GM18505 (cell line): Measurements from ENCODE around the gene INTS7.

Source experiments
- ATAC-seq: cut with Tn5 transposase; IDR thresholded peaks from one replicate; pipeline ENCODE4 v1.9.1; 2021; ENCODE audit not compliant: unreplicated experiment
- POLR2A ChIP-seq: IDR thresholded peaks from 4 replicates; pipeline ENCODE4 v1.6.1; 2011; ENCODE audit warnings: borderline replicate concordance; ENCODE audit not compliant: insufficient read depth, insufficient read length; ENCODE audit errors: extremely low read depth

The INTS7 gene, protein sequence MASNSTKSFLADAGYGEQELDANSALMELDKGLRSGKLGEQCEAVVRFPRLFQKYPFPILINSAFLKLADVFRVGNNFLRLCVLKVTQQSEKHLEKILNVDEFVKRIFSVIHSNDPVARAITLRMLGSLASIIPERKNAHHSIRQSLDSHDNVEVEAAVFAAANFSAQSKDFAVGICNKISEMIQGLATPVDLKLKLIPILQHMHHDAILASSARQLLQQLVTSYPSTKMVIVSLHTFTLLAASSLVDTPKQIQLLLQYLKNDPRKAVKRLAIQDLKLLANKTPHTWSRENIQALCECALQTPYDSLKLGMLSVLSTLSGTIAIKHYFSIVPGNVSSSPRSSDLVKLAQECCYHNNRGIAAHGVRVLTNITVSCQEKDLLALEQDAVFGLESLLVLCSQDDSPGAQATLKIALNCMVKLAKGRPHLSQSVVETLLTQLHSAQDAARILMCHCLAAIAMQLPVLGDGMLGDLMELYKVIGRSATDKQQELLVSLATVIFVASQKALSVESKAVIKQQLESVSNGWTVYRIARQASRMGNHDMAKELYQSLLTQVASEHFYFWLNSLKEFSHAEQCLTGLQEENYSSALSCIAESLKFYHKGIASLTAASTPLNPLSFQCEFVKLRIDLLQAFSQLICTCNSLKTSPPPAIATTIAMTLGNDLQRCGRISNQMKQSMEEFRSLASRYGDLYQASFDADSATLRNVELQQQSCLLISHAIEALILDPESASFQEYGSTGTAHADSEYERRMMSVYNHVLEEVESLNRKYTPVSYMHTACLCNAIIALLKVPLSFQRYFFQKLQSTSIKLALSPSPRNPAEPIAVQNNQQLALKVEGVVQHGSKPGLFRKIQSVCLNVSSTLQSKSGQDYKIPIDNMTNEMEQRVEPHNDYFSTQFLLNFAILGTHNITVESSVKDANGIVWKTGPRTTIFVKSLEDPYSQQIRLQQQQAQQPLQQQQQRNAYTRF

DNA sequence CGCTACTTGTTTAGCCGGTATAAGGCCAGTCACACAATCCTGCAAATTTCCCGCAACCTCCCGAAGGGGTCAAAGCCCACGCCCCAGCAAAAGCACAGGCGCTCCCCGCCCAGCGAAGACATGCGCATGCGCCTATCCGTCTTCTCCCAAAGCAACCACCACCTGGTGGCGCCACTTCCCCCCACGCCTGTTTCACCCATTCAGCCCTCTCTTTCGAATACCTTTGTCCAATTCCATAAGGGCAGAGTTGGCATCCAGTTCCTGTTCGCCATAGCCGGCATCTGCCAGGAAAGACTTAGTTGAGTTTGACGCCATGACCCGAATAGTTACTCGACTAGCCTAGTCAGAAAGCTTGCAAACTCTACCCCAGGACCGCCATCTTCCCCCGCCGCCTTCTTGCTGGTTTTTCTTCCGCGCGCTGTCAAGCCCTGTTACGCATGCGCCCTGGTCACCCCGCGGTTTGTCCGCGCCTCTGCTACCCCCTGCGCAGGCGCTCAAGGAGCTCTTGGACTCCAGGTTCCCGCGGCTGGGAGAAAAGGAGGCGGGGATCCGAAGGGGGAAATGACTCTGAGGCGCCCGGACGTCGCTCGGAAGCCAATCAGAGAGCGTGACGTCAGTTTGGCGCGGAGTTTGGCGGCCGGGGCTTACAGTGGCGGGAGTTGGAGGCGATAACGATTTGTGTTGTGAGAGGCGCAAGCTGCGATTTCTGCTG, at the start of gene INTS7, which contains the start of gene DTL:
Gene INTS7, minus strand, starts transcription at position 435 of the 712 bp plus-strand sequence. Its CDS starts 120 bp downstream, at position 315.
Gene DTL, plus strand, starts transcription at position 626 of the 712 bp plus-strand sequence. CDS start 143 bp downstream, outside the sequence.
- ATAC-seq, result peak; percentile 73

DNA sequence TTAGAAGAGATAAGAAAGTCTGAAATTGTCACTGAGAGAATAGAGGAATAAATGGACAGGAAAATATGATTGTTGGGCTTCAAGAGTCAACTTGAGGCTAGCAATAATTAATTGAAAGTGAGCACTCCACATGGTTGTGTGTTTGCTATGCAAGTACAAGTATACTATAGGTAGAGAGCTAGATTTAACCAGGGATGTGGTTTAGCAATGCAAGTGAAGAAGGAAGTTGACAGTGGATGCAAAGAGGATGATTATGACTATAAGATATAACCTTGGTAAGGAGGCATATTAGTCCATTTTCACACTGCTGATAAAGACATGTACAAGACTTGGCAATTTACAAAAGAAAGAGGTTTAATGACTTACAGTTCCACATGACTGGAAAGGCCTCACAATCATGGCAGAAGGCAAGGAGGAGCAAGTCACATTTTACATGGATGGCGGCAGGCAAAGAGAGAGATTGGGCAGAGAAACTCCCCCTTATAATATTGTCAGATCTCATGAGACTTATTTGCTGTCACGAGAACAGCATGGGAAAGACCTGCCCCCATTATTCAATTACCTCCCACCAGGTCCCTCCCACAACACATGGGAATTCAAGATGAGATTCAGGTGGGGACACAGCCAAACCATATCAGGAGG, 47.5 kb upstream of the INTS7 start:
- ATAC-seq, result no peak
- no peak for TF ChIP-seq POLR2A

More for the DNA sequence above, at the start of gene INTS7, which contains the start of gene DTL:
- TF ChIP-seq POLR2A, result peak; percentile 92

DNA sequence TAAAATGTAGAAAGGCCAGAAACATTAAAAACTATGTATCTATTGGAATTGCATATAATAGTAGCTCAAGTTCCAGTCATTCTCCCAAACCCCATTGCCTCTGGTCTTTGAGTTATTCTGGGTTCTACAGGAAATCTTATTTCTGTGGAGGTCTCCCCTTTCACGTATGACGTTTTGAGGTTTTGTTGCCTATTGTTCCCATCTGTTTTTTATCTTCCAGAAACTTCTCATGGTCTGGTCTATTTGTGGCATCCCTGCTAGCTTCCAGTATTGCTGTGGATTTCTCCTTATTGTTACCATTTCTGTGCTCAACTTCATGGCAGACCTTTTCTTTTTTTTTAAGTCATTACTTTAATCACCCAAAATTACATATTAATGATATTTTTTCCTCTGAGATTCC, 43.5 kb upstream of the INTS7 start:
- no peak for ATAC-seq
- TF ChIP-seq POLR2A, result no peak

DNA sequence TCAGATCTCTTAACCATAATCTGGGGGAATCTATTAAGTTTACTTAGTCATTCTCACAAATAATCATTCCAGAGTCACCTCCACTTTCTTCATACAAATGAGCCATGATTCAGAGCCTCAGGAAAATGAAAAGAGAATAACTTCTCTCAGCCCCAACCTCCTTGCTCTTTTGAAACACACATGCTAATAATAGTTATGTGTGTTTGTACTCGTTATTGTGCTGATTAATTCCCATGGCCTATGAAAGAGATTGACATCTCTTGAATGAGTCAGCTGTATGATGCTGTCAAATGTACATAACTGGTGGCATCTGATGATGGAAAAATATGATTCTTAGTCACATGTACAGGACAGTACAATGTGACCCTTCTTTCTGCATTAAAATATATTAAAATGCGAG, 41.7 kb upstream of the INTS7 start:
- ATAC-seq, result no peak

DNA sequence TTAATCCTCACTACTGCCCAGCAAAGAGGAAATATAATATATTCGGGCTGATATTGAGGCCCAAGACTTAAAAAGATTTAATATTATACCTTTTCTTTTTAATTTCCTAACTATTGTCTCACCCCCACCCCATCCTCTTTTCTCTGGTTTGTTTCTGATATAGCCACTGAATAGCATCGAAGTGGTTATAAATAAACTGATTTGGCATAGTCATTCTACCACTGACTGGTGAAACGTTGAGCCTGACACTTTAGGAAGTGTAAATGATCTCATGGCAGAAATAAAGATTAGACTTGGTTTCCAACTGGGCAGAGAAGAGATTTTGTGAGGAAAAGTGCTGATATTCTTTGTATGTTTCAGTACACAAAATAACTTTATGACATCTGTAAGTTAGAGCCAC, 39.5 kb upstream of the INTS7 start:
- ATAC-seq, result no peak
- TF ChIP-seq POLR2A, result no peak

More for the DNA sequence above, 41.7 kb upstream of the INTS7 start:
- no peak for TF ChIP-seq POLR2A

DNA sequence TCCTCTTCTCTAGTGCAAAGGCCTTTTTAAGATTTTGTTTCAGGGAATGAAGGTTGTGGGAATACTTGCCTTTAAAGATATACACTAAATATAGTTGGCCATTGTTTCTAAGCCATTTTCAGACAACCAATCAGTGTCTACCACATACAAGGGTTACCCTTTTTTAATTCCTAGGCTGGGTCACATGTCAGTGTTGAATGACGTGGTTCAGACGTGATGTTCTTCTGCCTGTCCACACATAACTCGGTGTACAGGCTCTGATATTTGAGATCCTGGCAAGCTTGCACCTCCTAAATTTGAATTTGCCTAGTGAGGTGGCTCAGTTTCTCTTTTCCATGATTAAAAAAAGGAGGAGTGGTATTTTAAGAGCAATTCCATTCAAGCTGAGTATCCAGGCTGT, 39.0 kb upstream of the INTS7 start:
- no peak for ATAC-seq
- TF ChIP-seq POLR2A, result no peak

DNA sequence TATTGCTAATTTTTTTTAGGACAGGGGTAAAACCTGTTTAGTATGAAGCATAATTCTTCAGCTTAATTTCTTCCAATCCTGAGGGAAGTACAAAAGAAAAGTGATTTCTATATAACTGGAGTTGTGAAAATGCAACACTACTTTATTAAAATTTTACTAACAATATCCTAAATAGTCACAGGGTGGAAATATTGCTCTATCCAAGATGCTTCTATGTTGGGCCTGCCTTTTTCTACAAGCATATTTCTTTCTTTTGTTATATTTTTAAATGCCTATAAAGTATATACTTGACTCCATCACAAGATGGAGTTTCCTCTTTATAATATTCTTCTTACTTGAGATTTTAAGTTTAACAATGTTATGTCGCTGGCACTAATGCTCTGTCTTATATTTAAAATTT, 38.1 kb upstream of the INTS7 start:
- no peak for ATAC-seq

DNA sequence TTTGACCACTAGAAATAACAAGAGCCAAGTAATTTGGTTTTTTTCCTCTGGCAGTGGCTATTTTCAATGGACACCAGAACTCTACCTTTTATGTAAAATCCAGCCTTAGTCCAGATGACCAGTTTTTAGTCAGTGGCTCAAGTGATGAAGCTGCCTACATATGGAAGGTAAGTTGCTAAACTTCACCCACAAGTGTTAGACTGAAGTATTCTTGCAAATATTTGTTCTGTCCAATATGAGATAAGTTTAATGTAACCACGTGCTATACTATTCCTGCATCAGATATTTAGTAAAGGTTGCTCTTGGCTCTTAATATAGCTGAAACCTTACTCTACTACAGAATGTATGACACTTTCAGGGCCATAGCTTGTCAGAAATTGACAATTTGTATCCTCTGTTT, 36.7 kb upstream of the INTS7 start:
- ATAC-seq, result no peak
- TF ChIP-seq POLR2A, result no peak

More for the DNA sequence above, 38.1 kb upstream of the INTS7 start:
- TF ChIP-seq POLR2A, result no peak

DNA sequence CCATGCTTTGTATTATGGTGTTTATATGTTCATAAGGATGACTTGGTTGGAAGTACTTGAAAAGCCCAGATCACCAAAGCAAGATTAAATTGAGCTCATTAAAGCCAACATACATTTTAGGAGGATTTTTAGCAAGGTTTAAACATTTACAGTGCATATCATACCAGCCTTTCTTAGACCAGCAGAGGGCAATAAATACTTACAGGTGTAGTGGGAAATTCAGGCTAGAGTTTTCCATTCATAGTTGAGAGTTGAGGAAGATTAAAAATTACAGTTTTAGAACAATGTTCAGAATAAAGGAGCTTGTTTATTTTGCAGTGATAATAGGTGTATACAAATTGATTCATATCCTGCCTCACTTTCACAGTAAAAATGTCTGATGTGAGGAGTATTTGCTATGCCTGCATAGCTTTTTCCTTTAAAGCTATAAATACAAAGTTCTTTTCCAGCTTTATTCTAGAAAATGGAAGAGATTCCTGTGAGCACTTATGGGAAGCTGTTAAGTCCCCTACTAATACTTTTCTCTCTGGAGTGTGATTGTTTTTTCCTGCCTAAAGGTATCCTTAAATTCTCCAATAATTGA, 35.5 kb upstream of the INTS7 start:
- no peak for ATAC-seq
- TF ChIP-seq POLR2A, result no peak

DNA sequence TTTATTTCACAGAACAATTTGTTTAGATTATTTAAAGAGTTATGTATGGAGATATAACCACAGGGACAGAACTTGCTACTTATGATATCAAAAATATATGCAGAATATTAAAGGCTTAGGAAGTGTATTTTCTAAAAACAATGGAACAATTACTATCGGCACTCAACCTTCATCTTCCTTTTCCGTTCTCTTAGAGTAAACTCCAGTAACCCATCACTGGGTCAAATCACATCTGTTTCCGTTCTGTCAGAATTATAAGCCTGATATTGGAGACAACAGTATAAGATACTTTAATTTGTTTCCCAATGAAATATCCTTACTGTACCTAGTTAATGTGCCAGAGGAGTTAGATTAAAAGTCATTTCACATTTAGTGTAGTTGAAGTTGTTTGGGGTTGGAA, 32.4 kb upstream of the INTS7 start:
- ATAC-seq, result no peak
- no peak for TF ChIP-seq POLR2A

DNA sequence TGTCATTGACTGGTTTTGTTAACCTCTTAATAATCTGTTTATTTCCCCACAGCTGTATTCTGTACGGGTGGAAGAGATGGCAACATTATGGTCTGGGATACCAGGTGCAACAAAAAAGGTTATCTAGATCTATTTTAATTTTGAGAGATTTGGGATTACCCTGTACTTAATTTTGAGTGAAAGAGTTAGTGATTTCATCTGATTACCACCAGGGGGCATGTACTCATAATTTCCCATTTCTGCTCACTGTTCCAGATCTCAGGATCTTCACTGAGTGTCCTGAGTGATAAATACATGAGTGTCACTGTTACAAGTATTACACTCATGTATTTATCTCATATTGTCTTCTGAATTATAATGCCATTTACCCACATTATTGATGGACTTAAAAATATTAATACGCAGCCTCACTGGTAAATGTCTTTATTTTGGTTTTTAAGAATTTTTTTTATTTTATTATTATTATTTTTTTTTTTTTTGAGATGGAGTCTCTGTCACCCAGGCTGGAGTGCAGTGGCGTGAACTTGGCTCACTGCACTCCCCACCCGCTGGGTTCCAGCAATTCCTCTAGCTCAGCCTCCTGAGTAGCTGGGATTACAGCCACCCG, 27.6 kb upstream of the INTS7 start:
- TF ChIP-seq POLR2A, result no peak
- ATAC-seq, result no peak

DNA sequence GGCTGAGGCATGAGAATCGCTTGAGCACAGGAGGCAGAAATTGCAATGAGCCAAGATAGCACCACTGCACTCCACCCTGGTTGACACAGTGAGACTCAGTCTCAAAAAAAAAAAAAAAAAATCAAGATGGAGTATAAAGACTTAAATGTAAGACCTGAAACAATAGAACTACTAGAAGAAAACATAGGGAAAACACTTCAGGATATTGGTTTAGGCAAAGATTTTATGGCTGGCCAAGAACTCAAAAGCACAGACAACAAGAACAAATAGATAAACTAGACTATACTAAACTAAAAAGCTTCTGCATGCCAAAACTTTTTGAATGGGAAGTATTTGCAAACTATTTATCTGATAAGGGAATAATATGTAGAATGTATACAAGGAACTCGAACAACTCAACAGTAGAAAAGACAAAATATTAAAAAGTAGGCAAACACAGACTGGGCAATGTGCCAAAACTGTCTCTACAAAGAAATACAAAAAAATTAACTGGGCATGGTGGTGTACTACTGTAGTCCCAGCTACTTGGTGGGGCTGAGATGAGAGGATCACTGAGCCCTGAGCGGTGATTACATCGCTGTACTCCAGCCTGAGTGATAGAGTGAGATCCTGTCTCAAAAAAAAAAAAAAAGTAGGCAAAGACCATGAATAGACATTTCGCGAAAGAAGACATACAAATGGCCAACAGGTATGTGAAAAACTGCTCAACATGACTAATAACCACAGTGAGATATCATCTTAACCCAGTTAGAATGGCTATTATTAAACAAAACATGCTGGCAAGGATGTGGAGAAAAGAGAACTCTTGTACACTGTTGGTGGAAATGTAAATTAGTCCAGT, 25.5 kb upstream of the INTS7 start:
- ATAC-seq, result no peak
- no peak for TF ChIP-seq POLR2A

DNA sequence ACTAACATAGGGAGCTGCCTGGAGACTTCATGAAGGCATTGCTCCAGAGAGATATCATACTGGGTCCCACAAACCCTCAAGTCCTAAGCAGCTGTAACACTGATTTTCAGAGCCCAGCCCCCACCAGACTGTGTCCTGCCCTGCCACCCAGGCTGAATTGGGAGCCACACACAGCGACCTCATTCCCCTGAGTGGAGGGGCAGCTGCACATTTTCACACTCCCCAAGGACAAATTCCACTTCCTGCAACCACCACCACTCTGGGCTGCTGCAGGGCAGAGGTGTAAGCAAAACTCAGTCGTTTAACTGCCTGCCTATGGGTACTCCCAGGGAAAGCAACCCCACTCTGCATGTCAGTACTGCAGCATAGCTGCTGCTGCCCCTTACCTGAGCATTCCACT, 20.0 kb upstream of the INTS7 start:
- no peak for TF ChIP-seq POLR2A
- no peak for ATAC-seq
